Adrenal gland (tissue), 5 donors: ENCODE data around the gene CHI3L1.

ENCODE experiments used
- POLR2A ChIP-seq, 2 donors: fragments of 450-650 bp; IDR thresholded peaks; one replicate each; pipeline ENCODE4 v1.6.1; 2017; ENCODE audit warnings: antibody characterized with exemption in 2 of 2, mild to moderate bottlenecking in 2 of 2, moderate library complexity in 1 of 2
- TF ChIP-seq, protein P1 (sequence below), 6 experiments: fragments of 450-650 bp in 4 of 6; fragments of 200-600 bp in 2 of 6; sonication (generic) in 1 of 6; IDR thresholded peaks; 1 replicate in 5 of 6; 2 replicates in 1 of 6; pipeline versions ENCODE4 v1.5.1 to v1.8.0; 2016 to 2021; ENCODE audit warnings: antibody characterized with exemption in 6 of 6, mild to moderate bottlenecking in 2 of 6, moderate library complexity in 1 of 6
- donor health status: DM: no; HTN: no; CAD: no.

GRCh38 chr1:203145321-203146041 is 41.0 kb downstream of the CHI3L1 start:
- TF ChIP-seq, protein P1, sequence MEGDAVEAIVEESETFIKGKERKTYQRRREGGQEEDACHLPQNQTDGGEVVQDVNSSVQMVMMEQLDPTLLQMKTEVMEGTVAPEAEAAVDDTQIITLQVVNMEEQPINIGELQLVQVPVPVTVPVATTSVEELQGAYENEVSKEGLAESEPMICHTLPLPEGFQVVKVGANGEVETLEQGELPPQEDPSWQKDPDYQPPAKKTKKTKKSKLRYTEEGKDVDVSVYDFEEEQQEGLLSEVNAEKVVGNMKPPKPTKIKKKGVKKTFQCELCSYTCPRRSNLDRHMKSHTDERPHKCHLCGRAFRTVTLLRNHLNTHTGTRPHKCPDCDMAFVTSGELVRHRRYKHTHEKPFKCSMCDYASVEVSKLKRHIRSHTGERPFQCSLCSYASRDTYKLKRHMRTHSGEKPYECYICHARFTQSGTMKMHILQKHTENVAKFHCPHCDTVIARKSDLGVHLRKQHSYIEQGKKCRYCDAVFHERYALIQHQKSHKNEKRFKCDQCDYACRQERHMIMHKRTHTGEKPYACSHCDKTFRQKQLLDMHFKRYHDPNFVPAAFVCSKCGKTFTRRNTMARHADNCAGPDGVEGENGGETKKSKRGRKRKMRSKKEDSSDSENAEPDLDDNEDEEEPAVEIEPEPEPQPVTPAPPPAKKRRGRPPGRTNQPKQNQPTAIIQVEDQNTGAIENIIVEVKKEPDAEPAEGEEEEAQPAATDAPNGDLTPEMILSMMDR (IDR thresholded peaks at IDR 0.05), result no peak
- TF ChIP-seq POLR2A (IDR thresholded peaks at IDR 0.05), result no peak
